Stimulated activated CD4-positive, alpha-beta T cell treated with anti-CD3 and anti-CD28 coated beads, Interleukin-2, amount 100 ng/mL, for 24 hours (primary cell): ENCODE measurements around the gene SYDE1.

Source experiments
- DNase-seq, 2 donors: peaks; one replicate each; pipeline ENCODE4 v3.0.0-alpha.2; 2020

Gene SYDE1

GRCh38 chr19:15108845-15109767 is 1.9 kb downstream of the SYDE1 start:
- no peak for DNase-seq

GRCh38 chr19:15109768-15110417 is 2.7 kb downstream of the SYDE1 start:
- no peak for DNase-seq

- no peak for DNase-seq
These were observed 3.2 kb downstream of the SYDE1 start for GRCh38 chr19:15110418-15110815.

GRCh38 chr19:15111758-15112157 is 4.6 kb downstream of the SYDE1 start:
- DNase-seq = no peak

- no peak for DNase-seq
These were observed 5.2 kb downstream of the SYDE1 start for GRCh38 chr19:15112385-15112784.

- no peak for DNase-seq
These were observed 6.3 kb downstream of the SYDE1 start for GRCh38 chr19:15113245-15114152.

GRCh38 chr19:15114153-15114540 is 6.9 kb downstream of the SYDE1 start:
- DNase-seq = no peak

GRCh38 chr19:15115080-15115479 is 7.9 kb downstream of the SYDE1 start:
- no peak for DNase-seq

- no peak for DNase-seq
These were observed 8.8 kb downstream of the SYDE1 start for GRCh38 chr19:15115762-15116615.

GRCh38 chr19:15116856-15117255 is 9.7 kb downstream of the SYDE1 start:
- DNase-seq = no peak

- DNase-seq = no peak
These were observed 11.0 kb downstream of the SYDE1 start for GRCh38 chr19:15118248-15118647.

- DNase-seq = no peak
These were observed 11.7 kb downstream of the SYDE1 start for GRCh38 chr19:15118789-15119494.

GRCh38 chr19:15120135-15121026 is 13.2 kb downstream of the SYDE1 start:
- no peak for DNase-seq

GRCh38 chr19:15122331-15123030 is 15.3 kb downstream of the SYDE1 start:
- DNase-seq = no peak

GRCh38 chr19:15123031-15123890 is 16.1 kb downstream of the SYDE1 start:
- no peak for DNase-seq

- DNase-seq = no peak
These were observed 16.7 kb downstream of the SYDE1 start for GRCh38 chr19:15123900-15124299.

GRCh38 chr19:15124572-15125231 is 17.5 kb downstream of the SYDE1 start:
- DNase-seq = peak; percentile 23 to 92
